GM12864 (cell line): ENCODE results near the gene SMARCD2.

Experiments
- DNase-seq: peaks from one replicate; pipeline ENCODE4 v3.0.0-alpha.2; 2011; ENCODE audit warnings: low read depth
- H3K4me3 ChIP-seq: 2 replicates; pipeline ENCODE4 v1.5.1; 2011; ENCODE audit warnings: mild to moderate bottlenecking, low read depth, low read length, control low read depth
- CTCF ChIP-seq: IDR thresholded peaks from 2 replicates; pipeline ENCODE4 v1.5.1; 2011; ENCODE audit warnings: low read depth, mild to moderate bottlenecking, moderate library complexity, low read length, control low read depth, inconsistent platforms; ENCODE audit errors: missing control alignments

The SMARCD2 gene

GRCh38 chr17:63833026-63833740, 9.3 kb downstream of the SMARCD2 start:
- DNase-seq = no peak
- no peak for TF ChIP-seq CTCF

GRCh38 chr17:63832455-63832854, 10.0 kb downstream of the SMARCD2 start:
- no peak for TF ChIP-seq CTCF
- DNase-seq = no peak
- H3K4me3 ChIP-seq = no peak overlapping the region

More at GRCh38 chr17:63833026-63833740, 9.3 kb downstream of the SMARCD2 start:
- H3K4me3 ChIP-seq = no peak overlapping the region

GRCh38 chr17:63832014-63832413, 10.5 kb downstream of the SMARCD2 start:
- DNase-seq = no peak
- TF ChIP-seq CTCF = no peak
- no peak overlapping the region for H3K4me3 ChIP-seq

- no peak for TF ChIP-seq CTCF
- DNase-seq = no peak
- H3K4me3 ChIP-seq = no peak overlapping the region
Observed at GRCh38 chr17:63831505-63831904, 11.0 kb downstream of the SMARCD2 start.

- TF ChIP-seq CTCF = no peak
- DNase-seq = no peak
- no peak overlapping the region for H3K4me3 ChIP-seq
Observed at GRCh38 chr17:63830904-63831491, 11.5 kb downstream of the SMARCD2 start.

GRCh38 chr17:63830278-63830677, 12.2 kb downstream of the SMARCD2 start:
- no peak for DNase-seq
- no peak for TF ChIP-seq CTCF
- H3K4me3 ChIP-seq = no peak overlapping the region

GRCh38 chr17:63828936-63829335, 13.5 kb downstream of the SMARCD2 start:
- TF ChIP-seq CTCF = no peak
- DNase-seq = no peak
- no peak overlapping the region; the same call in 1 of the 2 replicates for H3K4me3 ChIP-seq
